Measurements from ENCODE around the gene LHFPL2. TPM values are rescaled to one million over a fixed set of nuclear protein-coding genes. Genes with fewer than 3 reads are reported as not detected.
A peak's percentile ranks its signal among the peaks of the same experiment; 100 is the strongest.

LHFPL2 gene
- polyA plus RNA-seq, 3 donors = 3.7 to 11.6 (median 7.3) TPM

DNA sequence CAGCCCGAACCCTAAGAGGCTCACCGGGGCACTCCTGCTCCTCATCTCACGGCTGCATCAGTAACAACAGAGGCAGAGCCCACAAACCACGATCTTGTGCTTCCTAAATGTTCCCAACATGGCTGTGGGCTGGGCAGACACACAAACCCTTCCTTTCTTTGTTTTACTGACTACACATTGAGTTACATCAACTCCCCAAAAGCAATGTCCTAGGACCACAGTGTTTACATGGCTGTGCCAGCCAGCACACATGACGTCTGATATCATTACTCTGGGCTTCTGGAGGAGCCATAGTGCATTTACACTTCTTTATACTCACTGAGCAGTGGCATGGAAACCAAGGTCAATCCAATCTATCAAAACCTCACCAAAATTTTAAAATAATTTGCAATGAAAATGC, 101.4 kb downstream of the LHFPL2 start:
- peak overlapping the region in 1 of 2 donors; percentile 89 for H3K27ac ChIP-seq (ENCODE audit: low read depth in 1 of 2, low read length in 2 of 2)
- H3K4me1 ChIP-seq (ENCODE audit: control insufficient read depth in 1 of 2, insufficient read depth in 2 of 2, low read length in 2 of 2) = peaks cover 41 to 44% of the 10 kb centered on the region in 2 donors
- no peaks in the 10 kb centered on the region for H3K9me3 ChIP-seq (replicated peaks in 1 of 2; ENCODE audit: control insufficient read depth in 1 of 2, insufficient read depth in 1 of 2, low read length in 2 of 2)
- H3K79me2 ChIP-seq (ENCODE audit: insufficient read depth, low read length) = no peaks in the 10 kb centered on the region
- Mint-ChIP-seq H3K27ac (peak overlapping the region in 3 of 7 donors; percentile 52 to 96 (median 91)), H3K36me3 (peaks cover 25 to 30% of the 10 kb centered on the region in 2 donors), H3K27me3 (ENCODE audit: low read depth in 3 of 3) (peaks cover 0 to 6% (median 4%) of the 10 kb centered on the region in 3 donors), H3K4me3 (peak overlapping the region in 1 of 2 donors; percentile 48), H3K9me3 (peaks cover 0 to 2% (median 0%) of the 10 kb centered on the region in 7 donors), H3K4me1 (peaks cover 52% of the 10 kb centered on the region)
- WGBS (ENCODE audit: insufficient coverage) = 69% methylated on average over 5 of the region's 5 CpGs
- intact Hi-C loops (cut with micrococcal nuclease) = loop anchor here in 1 of 2 donors (5.0 kb wide), 1 partner anchor 40 kb away; no protein-coding TSS in a partner anchor
- H4K20me1 ChIP-seq (ENCODE audit: insufficient read depth, low read length) = no peaks in the 10 kb centered on the region
- peak overlapping the region in 1 of 3 experiments; percentile 68 for H3K4me3 ChIP-seq (replicated peaks in 1 of 3; ENCODE audit: low read depth in 2 of 3, low read length in 3 of 3)
- no peak for DNase-seq
- peaks cover 0 to 9% of the 10 kb centered on the region in 2 donors for H3K36me3 ChIP-seq (replicated peaks in 1 of 2; ENCODE audit: control insufficient read depth in 1 of 2, insufficient read depth in 2 of 2, low read length in 2 of 2)
- H2AFZ ChIP-seq (ENCODE audit: insufficient read depth, low read depth, low read length, poor library complexity, severe bottlenecking) = no peak overlapping the region
- TF ChIP-seq, protein P1, sequence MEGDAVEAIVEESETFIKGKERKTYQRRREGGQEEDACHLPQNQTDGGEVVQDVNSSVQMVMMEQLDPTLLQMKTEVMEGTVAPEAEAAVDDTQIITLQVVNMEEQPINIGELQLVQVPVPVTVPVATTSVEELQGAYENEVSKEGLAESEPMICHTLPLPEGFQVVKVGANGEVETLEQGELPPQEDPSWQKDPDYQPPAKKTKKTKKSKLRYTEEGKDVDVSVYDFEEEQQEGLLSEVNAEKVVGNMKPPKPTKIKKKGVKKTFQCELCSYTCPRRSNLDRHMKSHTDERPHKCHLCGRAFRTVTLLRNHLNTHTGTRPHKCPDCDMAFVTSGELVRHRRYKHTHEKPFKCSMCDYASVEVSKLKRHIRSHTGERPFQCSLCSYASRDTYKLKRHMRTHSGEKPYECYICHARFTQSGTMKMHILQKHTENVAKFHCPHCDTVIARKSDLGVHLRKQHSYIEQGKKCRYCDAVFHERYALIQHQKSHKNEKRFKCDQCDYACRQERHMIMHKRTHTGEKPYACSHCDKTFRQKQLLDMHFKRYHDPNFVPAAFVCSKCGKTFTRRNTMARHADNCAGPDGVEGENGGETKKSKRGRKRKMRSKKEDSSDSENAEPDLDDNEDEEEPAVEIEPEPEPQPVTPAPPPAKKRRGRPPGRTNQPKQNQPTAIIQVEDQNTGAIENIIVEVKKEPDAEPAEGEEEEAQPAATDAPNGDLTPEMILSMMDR (IDR thresholded peaks at IDR 0.05) = no peak
- no peak overlapping the region for H3K9ac ChIP-seq (ENCODE audit: insufficient read depth, low read length, poor library complexity, severe bottlenecking)
- H3K27me3 ChIP-seq (ENCODE audit: control insufficient read depth in 2 of 2, insufficient read depth in 2 of 2, low read length in 2 of 2) = no peaks in the 10 kb centered on the region
- H3K4me2 ChIP-seq (replicated peaks; ENCODE audit: extremely low read depth, low read length, poor library complexity, severe bottlenecking) = peak overlapping the region; percentile 71

DNA sequence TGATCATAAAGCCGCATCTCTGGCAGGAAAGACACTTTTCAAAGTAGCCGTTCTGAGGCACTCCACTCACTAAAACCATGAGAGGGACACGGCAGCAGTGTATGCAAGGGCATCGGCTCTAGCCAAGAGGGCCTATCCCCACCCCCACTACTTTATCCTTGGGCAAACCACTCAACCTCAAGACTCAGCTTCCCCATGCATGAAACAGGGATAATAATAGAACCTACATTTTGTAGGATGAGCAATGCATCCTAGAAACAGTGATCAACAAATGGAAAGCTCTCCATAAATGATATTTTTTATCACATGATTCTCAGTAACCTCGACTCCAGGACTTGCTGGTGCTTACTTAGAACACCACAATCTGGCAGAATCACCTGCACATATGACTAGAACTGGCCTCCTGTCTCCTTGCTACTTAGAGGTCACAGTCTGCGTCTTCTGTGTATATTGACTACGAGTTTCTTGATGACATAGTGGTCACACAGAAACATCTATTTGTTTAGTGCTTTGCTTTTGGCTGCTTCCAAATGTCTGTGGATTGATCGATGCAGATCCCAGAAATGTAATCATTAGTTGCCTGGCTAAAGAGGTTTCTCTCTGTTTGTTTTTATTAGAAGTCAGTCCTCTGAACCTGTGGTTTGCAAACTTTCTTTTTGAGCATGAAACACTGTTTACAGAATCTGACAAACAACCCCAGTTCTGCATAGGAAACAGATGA, 102.1 kb downstream of the LHFPL2 start:
- Histone ChIP-seq H3K4me1 (ENCODE audit: control insufficient read depth in 1 of 2, insufficient read depth in 2 of 2, low read length in 2 of 2) (peaks cover 48 to 52% of the 10 kb centered on the region in 2 donors), H3K4me3 (replicated peaks in 1 of 3; ENCODE audit: low read depth in 2 of 3, low read length in 3 of 3) (no peak overlapping the region), H4K20me1 (ENCODE audit: insufficient read depth, low read length) (no peaks in the 10 kb centered on the region), H3K4me2 (replicated peaks; ENCODE audit: extremely low read depth, low read length, poor library complexity, severe bottlenecking) (peak overlapping the region; percentile 1), H2AFZ (ENCODE audit: insufficient read depth, low read depth, low read length, poor library complexity, severe bottlenecking) (no peak overlapping the region), H3K9ac (ENCODE audit: insufficient read depth, low read length, poor library complexity, severe bottlenecking) (no peak overlapping the region), H3K79me2 (ENCODE audit: insufficient read depth, low read length) (no peaks in the 10 kb centered on the region), H3K9me3 (replicated peaks in 1 of 2; ENCODE audit: control insufficient read depth in 1 of 2, insufficient read depth in 1 of 2, low read length in 2 of 2) (no peaks in the 10 kb centered on the region), H3K27ac (ENCODE audit: low read depth in 1 of 2, low read length in 2 of 2) (peak overlapping the region in 1 of 2 donors; percentile 89), H3K36me3 (replicated peaks in 1 of 2; ENCODE audit: control insufficient read depth in 1 of 2, insufficient read depth in 2 of 2, low read length in 2 of 2) (peaks cover 0 to 9% of the 10 kb centered on the region in 2 donors), H3K27me3 (ENCODE audit: control insufficient read depth in 2 of 2, insufficient read depth in 2 of 2, low read length in 2 of 2) (no peaks in the 10 kb centered on the region)
- TF ChIP-seq, protein P1 (IDR thresholded peaks at IDR 0.05) = no peak
- Mint-ChIP-seq H3K27me3 (ENCODE audit: low read depth in 3 of 3) (peaks cover 0 to 6% (median 4%) of the 10 kb centered on the region in 3 donors), H3K4me3 (no peak overlapping the region), H3K4me1 (peaks cover 59% of the 10 kb centered on the region), H3K36me3 (peaks cover 25 to 30% of the 10 kb centered on the region in 2 donors), H3K27ac (peak overlapping the region in 1 of 7 donors; percentile 45), H3K9me3 (peaks cover 0 to 2% (median 0%) of the 10 kb centered on the region in 7 donors)
- intact Hi-C loops (cut with micrococcal nuclease) = loop anchor here in 1 of 2 donors (5.0 kb wide), 1 partner anchor 41 kb away; no protein-coding TSS in a partner anchor
- WGBS (ENCODE audit: insufficient coverage) = 98% methylated on average over 7 of the region's 8 CpGs
- DNase-seq = no peak

Measured in CD14-positive monocyte (primary cell).